Activated CD8-positive, alpha-beta T cell treated with anti-CD3 and anti-CD28 coated beads for 36 hours (primary cell): Measurements from ENCODE around the gene PPP6R2. TPM values are rescaled to one million over a fixed set of nuclear protein-coding genes. Genes with fewer than 3 reads are reported as not detected.

ENCODE experiments used
- ATAC-seq: fragments of 200-7000 bp; cut with Tn5 transposase; one replicate; pipeline ENCODE4 v1.10.0; 2021; ENCODE audit warnings: mild to moderate bottlenecking, moderate library complexity
- CTCF ChIA-PET: fragments of 350-600 bp; sonication (Branson Sonifier 250); formaldehyde crosslinking; loops from one replicate; lab custom pipeline; 2021; ENCODE audit warnings: antibody characterized with exemption; lab: Charles Lee
- POLR2A ChIA-PET: fragments of 350-600 bp; sonication (Branson Sonifier 250); formaldehyde crosslinking; loops from one replicate; lab custom pipeline; 2021; ENCODE audit warnings: antibody characterized with exemption; lab: Charles Lee
- DNase-seq: peaks from one replicate; pipeline ENCODE4 v3.0.0-alpha.2; 2020
- H3K27ac Mint-ChIP-seq: one replicate; pipeline ENCODE4 v1.8.0; 2021; ENCODE audit warnings: mild to moderate bottlenecking, mixed read lengths
- H3K27me3 Mint-ChIP-seq: one replicate; pipeline ENCODE4 v1.8.0; 2021; ENCODE audit warnings: mixed read lengths
- H3K36me3 Mint-ChIP-seq: one replicate; pipeline ENCODE4 v1.8.0; 2021; ENCODE audit warnings: low read depth, mixed read lengths
- H3K4me1 Mint-ChIP-seq: one replicate; pipeline ENCODE4 v1.8.0; 2021; ENCODE audit warnings: low read depth, mixed read lengths
- H3K4me3 Mint-ChIP-seq: one replicate; pipeline ENCODE4 v1.8.0; 2021; ENCODE audit warnings: mild to moderate bottlenecking, moderate library complexity, mixed read lengths
- H3K9me3 Mint-ChIP-seq: one replicate; pipeline ENCODE4 v1.8.0; 2021; ENCODE audit warnings: mixed read lengths
- intact Hi-C: fragments of 100-400 bp; cut with micrococcal nuclease; formaldehyde crosslinking; loops from one replicate; pipeline ENCODE4 v1.10.0; 2022
- total RNA-seq, 2 experiments: library from RNA; stranded (reverse); gene quantifications; one replicate each; pipeline ENCODE4 v1.2.3, GENCODE V29; 2021
- TF ChIP-seq, protein P1 (sequence below): fragments of 200-600 bp; IDR thresholded peaks from one replicate; pipeline ENCODE4 v1.8.0; 2022; ENCODE audit warnings: antibody characterized with exemption, mild to moderate bottlenecking

Gene PPP6R2
- total RNA-seq, 2 experiments from 2014 or later, result 44.2 to 44.3 TPM

- no peak for ATAC-seq
- no peaks in the 10 kb centered on the region for H3K9me3 Mint-ChIP-seq
- H3K36me3 Mint-ChIP-seq, result peaks cover 24% of the 10 kb centered on the region
- TF ChIP-seq, protein P1, sequence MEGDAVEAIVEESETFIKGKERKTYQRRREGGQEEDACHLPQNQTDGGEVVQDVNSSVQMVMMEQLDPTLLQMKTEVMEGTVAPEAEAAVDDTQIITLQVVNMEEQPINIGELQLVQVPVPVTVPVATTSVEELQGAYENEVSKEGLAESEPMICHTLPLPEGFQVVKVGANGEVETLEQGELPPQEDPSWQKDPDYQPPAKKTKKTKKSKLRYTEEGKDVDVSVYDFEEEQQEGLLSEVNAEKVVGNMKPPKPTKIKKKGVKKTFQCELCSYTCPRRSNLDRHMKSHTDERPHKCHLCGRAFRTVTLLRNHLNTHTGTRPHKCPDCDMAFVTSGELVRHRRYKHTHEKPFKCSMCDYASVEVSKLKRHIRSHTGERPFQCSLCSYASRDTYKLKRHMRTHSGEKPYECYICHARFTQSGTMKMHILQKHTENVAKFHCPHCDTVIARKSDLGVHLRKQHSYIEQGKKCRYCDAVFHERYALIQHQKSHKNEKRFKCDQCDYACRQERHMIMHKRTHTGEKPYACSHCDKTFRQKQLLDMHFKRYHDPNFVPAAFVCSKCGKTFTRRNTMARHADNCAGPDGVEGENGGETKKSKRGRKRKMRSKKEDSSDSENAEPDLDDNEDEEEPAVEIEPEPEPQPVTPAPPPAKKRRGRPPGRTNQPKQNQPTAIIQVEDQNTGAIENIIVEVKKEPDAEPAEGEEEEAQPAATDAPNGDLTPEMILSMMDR, result no peak
- DNase-seq, result no peak
- H3K27ac Mint-ChIP-seq, result no peak overlapping the region
- no peak overlapping the region for H3K4me3 Mint-ChIP-seq
- POLR2A ChIA-PET, result interaction anchor here (0.9 kb wide), 1 partner anchor 120 kb away, joined by 3 read pairs; no protein-coding TSS in a partner anchor
- no peaks in the 10 kb centered on the region for H3K4me1 Mint-ChIP-seq
- no peaks in the 10 kb centered on the region for H3K27me3 Mint-ChIP-seq
- CTCF ChIA-PET, result no interaction called here
- intact Hi-C loops, result no loop called here
Measured at GRCh38 chr22:50420581-50420980, 77.5 kb downstream of the PPP6R2 start.

DNA sequence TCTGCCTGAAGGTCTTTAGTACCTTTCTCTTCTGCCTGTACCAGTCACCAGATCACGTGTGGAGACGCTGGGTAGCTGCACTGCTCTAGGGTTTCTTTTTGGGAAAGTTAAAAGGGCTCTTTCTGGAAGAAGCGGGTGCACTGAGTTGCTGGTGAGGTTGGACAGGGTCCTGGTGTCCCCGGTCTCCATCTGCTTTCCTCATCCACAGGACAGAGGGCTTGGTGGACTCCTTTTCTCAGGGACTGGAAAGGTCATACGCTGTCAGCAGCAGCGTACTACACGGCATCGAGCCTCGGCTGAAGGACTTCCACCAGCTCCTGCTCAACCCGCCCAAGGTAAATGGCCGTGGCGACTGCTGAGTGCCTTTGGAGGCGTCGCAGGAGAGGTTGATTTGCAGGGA lies 78.9 kb downstream of the PPP6R2 start:
- intact Hi-C loops, result no loop called here
- Mint-ChIP-seq H3K9me3 (no peaks in the 10 kb centered on the region), H3K27ac (no peak overlapping the region), H3K36me3 (peaks cover 25% of the 10 kb centered on the region), H3K4me1 (no peaks in the 10 kb centered on the region), H3K27me3 (no peaks in the 10 kb centered on the region), H3K4me3 (no peak overlapping the region)
- CTCF ChIA-PET, result no interaction called here
- ATAC-seq (no peak), DNase-seq (no peak)
- TF ChIP-seq, protein P1, result no peak
- POLR2A ChIA-PET, result no interaction called here

- Mint-ChIP-seq H3K4me3 (no peak overlapping the region), H3K27ac (no peak overlapping the region), H3K36me3 (peaks cover 23% of the 10 kb centered on the region), H3K9me3 (no peaks in the 10 kb centered on the region), H3K27me3 (no peaks in the 10 kb centered on the region), H3K4me1 (no peaks in the 10 kb centered on the region)
- ChIA-PET CTCF (no interaction called here), POLR2A (no interaction called here)
- intact Hi-C loops, result no loop called here
- TF ChIP-seq, protein P1, result no peak
- no peak for DNase-seq
- no peak for ATAC-seq
Measured at GRCh38 chr22:50422961-50423815, 80.1 kb downstream of the PPP6R2 start.

DNA sequence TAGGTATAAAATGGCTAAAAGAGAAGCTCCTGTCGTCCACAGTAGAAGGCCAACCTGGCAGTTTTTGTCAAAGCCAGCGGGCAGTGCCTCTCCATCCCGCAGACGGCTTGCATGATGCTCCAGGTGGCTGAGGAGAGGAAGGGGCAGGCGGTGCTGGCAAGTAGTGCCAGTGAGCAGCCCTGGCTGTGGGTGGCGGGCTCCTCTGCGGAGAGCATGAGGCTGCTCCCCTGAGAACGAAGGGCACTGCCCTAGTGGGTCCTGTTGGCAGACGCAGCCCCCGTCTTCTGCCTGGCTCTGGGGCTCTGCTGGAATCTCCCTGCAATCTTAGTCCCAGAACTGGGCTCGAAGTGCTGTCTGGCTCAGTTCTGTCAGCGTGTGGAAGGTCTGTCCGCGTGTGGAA lies 80.8 kb downstream of the PPP6R2 start:
- peaks cover 24% of the 10 kb centered on the region for H3K36me3 Mint-ChIP-seq

More for the DNA sequence above, 80.8 kb downstream of the PPP6R2 start:
- ChIA-PET POLR2A (no interaction called here), CTCF (no interaction called here)
- no peak for DNase-seq
- intact Hi-C loops, result no loop called here
- ATAC-seq, result no peak
- Mint-ChIP-seq H3K27me3 (no peaks in the 10 kb centered on the region), H3K4me1 (no peaks in the 10 kb centered on the region), H3K4me3 (no peak overlapping the region), H3K27ac (no peak overlapping the region), H3K9me3 (no peaks in the 10 kb centered on the region)
- TF ChIP-seq, protein P1, result no peak
